Measurements from ENCODE around the gene ATP2B2.

Gene ATP2B2

GRCh38 chr3:10434144-10434937 is 71.0 kb downstream of the ATP2B2 start:
- DNase-seq (ENCODE audit: low read depth), result no peak
- TF ChIP-seq, protein P1, sequence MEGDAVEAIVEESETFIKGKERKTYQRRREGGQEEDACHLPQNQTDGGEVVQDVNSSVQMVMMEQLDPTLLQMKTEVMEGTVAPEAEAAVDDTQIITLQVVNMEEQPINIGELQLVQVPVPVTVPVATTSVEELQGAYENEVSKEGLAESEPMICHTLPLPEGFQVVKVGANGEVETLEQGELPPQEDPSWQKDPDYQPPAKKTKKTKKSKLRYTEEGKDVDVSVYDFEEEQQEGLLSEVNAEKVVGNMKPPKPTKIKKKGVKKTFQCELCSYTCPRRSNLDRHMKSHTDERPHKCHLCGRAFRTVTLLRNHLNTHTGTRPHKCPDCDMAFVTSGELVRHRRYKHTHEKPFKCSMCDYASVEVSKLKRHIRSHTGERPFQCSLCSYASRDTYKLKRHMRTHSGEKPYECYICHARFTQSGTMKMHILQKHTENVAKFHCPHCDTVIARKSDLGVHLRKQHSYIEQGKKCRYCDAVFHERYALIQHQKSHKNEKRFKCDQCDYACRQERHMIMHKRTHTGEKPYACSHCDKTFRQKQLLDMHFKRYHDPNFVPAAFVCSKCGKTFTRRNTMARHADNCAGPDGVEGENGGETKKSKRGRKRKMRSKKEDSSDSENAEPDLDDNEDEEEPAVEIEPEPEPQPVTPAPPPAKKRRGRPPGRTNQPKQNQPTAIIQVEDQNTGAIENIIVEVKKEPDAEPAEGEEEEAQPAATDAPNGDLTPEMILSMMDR (IDR thresholded peaks at IDR 0.05; ENCODE audit: low read depth, low read length, missing control alignments), result no peak
- H3K4me3 ChIP-seq (ENCODE audit: low read depth, low read length), result no peak overlapping the region

- TF ChIP-seq, protein P1 (IDR thresholded peaks at IDR 0.05; ENCODE audit: low read depth, low read length, missing control alignments), result no peak
- H3K4me3 ChIP-seq (ENCODE audit: low read depth, low read length), result no peak overlapping the region
- DNase-seq (ENCODE audit: low read depth), result no peak
Observed at GRCh38 chr3:10432931-10433330, 72.5 kb downstream of the ATP2B2 start.

DNA sequence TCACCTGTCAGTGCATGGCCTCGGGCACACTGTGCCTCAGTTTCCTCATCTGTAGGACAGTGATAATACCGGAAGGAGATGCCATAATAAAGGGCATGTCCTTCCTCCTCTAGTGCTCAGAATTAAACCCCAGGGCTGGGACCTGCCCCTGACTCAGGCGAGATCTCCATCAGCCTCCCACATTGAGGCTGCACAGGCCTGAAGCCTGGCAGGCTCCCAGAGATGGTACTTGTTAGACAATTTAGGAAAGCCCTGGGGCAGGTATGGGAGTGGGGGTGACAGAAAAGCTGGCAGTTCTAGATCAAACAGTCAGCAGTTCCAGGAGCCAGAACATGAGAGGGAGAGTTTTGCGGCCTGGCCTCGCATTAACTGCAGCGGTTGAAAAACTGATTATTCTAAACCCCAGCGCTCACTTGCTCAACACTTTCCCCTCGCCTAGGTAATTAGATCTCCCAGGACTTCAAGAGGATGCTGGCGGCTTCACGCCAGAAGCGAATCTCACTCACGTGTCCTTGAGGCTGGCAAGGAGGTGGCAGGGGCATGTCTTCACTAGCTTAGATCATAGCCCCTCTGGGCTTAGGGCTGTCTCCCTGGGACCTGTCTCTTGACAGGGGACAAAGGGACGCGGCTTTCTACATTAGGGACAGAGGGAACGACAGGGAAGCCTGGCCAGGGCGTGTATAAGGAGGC is 73.1 kb downstream of the ATP2B2 start:
- no peak overlapping the region for H3K4me3 ChIP-seq (ENCODE audit: low read depth, low read length)
- TF ChIP-seq, protein P1 (IDR thresholded peaks at IDR 0.05; ENCODE audit: low read depth, low read length, missing control alignments), result no peak
- DNase-seq (ENCODE audit: low read depth), result no peak

DNA sequence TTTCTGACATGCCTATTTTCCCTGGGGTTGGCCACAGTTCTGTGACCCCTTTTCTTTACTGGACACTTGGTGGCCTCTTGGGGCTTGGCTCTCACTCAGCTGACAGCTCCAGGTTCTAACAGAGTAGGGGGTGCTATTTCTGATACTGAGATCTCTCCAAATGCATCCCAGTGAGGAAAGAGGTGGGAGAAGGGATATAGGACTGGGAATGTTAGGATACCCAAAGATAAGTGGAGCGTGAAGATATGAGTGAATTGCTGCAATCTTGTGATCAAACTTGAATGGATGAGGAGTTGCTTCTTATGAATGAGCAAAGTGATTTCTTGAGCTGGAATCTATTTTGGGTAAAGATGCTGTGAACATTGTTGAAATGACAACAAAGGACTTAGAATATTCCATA is 74.6 kb downstream of the ATP2B2 start:
- no peak for DNase-seq (ENCODE audit: low read depth)
- H3K4me3 ChIP-seq (ENCODE audit: low read depth, low read length), result no peak overlapping the region
- TF ChIP-seq, protein P1 (IDR thresholded peaks at IDR 0.05; ENCODE audit: low read depth, low read length, missing control alignments), result no peak

DNA sequence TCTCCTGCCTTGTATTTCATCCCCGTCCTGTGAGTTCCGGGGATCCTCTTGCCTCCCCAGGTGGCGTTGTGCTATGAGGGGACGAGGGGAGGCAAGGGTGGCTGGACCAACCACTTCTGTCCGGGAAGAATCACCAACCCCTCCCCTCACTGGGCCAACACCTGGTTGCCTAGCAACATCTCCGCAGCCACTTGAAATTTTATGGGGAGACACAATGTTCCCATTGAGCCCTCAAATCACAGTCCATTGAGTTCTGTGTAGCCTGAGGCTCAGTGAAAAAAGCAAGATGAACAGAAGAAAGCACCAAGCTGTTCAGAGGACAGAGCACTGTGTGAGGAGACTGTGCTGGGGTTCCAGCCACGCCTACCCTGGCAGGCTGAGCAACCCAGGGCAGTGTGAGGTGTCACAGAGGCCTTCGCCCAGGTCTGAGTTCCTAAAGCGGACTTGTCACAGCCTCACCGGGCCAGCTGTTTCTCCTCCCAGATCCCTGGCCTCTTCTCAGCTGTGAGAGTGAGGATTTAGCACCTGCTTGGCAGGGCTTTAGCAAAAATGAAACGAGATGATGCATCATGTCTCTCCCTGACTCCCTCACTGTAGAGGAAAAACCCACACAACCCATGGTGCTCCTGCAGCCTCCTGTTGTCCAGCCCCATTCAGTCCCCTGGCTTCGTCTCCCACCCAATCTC is 76.8 kb downstream of the ATP2B2 start:
- H3K4me3 ChIP-seq (ENCODE audit: low read depth, low read length), result no peak overlapping the region
- TF ChIP-seq, protein P1 (IDR thresholded peaks at IDR 0.05; ENCODE audit: low read depth, low read length, missing control alignments), result no peak
- no peak for DNase-seq (ENCODE audit: low read depth)

DNA sequence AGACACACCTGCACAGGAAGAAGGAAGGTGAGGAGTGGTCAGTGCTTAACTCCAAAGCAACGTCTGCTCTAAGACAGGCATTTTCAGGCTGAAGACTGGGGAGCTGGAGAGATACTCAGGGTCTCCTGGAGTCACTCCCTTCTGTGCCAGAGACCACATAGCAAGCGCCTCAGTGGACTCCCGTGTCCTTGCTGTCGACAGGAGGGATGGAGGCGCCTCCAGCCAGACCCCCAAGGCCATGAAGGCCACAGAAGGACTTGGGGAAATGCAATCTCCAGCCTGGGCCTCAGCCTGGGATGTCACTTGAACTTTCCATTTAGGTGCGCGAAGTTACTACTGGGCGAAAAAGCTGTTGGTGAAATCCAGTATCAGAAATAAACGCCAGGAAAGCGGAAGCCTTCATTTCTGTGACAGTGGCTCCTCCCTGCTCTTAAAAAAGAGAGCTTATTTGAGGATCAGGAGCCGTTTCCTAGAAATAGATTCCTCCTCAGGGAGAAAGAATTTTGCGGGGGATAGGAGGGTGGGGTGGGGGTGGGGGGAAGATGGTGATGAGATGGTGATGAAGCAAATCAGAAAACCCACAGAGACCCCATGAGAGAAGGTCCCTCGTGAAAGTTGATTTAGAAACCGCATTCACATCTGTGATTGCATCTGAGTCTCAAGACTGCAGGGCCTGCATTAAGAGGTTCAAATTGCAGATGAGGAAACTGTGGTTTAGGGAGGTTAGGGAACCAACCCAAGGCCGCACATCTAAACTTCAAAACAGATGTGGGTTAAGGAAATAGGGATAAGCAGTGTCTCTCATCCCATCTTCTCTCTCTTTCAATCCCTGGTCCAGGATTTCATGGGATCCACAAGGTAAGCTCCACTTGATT is 78.8 kb downstream of the ATP2B2 start:
- no peak overlapping the region for H3K4me3 ChIP-seq (ENCODE audit: low read depth, low read length)
- TF ChIP-seq, protein P1 (IDR thresholded peaks at IDR 0.05; ENCODE audit: low read depth, low read length, missing control alignments), result no peak
- no peak for DNase-seq (ENCODE audit: low read depth)
